Fibroblast of pulmonary artery (primary cell): ENCODE measurements around the gene ACRV1.

Experiments used
- DNase-seq: peaks from one replicate; pipeline ENCODE4 v3.0.0-alpha.2; 2010; ENCODE audit warnings: low read depth
- H3K4me3 ChIP-seq: replicated peaks from 2 replicates; pipeline ENCODE4 v1.5.1; 2011; ENCODE audit warnings: low read depth, mild to moderate bottlenecking, control low read depth, low read length, moderate library complexity
- TF ChIP-seq, protein P1 (sequence below): IDR thresholded peaks from 2 replicates; pipeline ENCODE4 v1.5.1; 2011; ENCODE audit warnings: mild to moderate bottlenecking, control low read depth, low read length, inconsistent platforms; ENCODE audit errors: missing control alignments

The ACRV1 gene

GRCh38 chr11:125626288-125626950 lies 54.2 kb downstream of the ACRV1 start:
- DNase-seq, result peak; percentile 86
- TF ChIP-seq, protein P1, sequence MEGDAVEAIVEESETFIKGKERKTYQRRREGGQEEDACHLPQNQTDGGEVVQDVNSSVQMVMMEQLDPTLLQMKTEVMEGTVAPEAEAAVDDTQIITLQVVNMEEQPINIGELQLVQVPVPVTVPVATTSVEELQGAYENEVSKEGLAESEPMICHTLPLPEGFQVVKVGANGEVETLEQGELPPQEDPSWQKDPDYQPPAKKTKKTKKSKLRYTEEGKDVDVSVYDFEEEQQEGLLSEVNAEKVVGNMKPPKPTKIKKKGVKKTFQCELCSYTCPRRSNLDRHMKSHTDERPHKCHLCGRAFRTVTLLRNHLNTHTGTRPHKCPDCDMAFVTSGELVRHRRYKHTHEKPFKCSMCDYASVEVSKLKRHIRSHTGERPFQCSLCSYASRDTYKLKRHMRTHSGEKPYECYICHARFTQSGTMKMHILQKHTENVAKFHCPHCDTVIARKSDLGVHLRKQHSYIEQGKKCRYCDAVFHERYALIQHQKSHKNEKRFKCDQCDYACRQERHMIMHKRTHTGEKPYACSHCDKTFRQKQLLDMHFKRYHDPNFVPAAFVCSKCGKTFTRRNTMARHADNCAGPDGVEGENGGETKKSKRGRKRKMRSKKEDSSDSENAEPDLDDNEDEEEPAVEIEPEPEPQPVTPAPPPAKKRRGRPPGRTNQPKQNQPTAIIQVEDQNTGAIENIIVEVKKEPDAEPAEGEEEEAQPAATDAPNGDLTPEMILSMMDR, result peak; percentile 37
- peak overlapping the region; percentile 82 for H3K4me3 ChIP-seq

DNA sequence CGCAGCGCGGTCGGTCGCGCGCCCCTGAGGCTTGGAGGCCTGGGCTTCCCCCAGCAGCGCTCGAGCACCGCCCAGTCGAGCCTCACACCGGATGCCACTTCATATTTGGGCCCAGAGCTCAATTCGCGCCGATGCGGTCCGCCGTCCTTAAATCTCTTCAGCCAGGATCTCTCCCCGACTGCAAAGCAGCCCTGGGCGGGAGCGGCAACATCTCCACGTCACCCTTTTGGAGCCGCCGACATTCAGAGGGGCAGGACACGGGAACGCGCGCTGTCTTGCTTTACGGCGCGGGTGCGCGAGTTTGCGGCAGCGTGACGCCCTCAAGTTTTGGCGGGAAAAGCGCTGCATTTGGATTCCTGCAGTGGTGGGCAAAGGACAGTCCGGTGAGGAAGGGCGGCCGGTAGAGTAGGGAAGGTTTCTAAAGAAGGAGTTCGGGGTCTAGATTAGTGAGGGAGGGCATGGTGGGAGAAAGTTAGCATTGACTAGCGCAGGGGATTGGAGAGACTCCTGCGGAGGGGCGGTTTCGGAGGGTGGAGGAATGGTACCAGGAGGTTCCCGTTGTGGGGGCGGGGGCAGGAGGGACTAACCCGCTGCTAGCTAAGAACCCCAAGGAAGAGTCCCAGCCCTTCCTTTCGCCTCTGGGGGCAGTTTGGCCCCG lies 54.9 kb downstream of the ACRV1 start:
- H3K4me3 ChIP-seq, result peak overlapping the region; percentile 82
- peak; percentile 91 for DNase-seq
- TF ChIP-seq, protein P1, result no peak

- DNase-seq, result no peak
- H3K4me3 ChIP-seq, result peak overlapping the region; percentile 82
- TF ChIP-seq, protein P1, result no peak
These were observed 55.4 kb downstream of the ACRV1 start for GRCh38 chr11:125625225-125625629.

GRCh38 chr11:125624756-125625213 lies 55.9 kb downstream of the ACRV1 start, which contains the start of gene CHEK1:
TSS of gene CHEK1 (plus strand) at chr11:125625163. CDS start at chr11:125626769, 1,606 bp downstream.
- no peak for DNase-seq
- TF ChIP-seq, protein P1, result no peak
- H3K4me3 ChIP-seq, result peak within 1 kb of the TSS; percentile 82

GRCh38 chr11:125623064-125623463 lies 57.6 kb downstream of the ACRV1 start:
- DNase-seq, result no peak
- no peak overlapping the region for H3K4me3 ChIP-seq
- TF ChIP-seq, protein P1, result no peak

GRCh38 chr11:125621995-125622394 lies 58.7 kb downstream of the ACRV1 start:
- no peak overlapping the region for H3K4me3 ChIP-seq
- TF ChIP-seq, protein P1, result no peak
- DNase-seq, result peak; percentile 59
